Eye (tissue), 1 donor: ENCODE results near the gene SLC25A33.

Experiments
- DNase-seq: peaks from one replicate; pipeline ENCODE4 v3.0.0-alpha.2; 2015

SLC25A33 gene

DNA sequence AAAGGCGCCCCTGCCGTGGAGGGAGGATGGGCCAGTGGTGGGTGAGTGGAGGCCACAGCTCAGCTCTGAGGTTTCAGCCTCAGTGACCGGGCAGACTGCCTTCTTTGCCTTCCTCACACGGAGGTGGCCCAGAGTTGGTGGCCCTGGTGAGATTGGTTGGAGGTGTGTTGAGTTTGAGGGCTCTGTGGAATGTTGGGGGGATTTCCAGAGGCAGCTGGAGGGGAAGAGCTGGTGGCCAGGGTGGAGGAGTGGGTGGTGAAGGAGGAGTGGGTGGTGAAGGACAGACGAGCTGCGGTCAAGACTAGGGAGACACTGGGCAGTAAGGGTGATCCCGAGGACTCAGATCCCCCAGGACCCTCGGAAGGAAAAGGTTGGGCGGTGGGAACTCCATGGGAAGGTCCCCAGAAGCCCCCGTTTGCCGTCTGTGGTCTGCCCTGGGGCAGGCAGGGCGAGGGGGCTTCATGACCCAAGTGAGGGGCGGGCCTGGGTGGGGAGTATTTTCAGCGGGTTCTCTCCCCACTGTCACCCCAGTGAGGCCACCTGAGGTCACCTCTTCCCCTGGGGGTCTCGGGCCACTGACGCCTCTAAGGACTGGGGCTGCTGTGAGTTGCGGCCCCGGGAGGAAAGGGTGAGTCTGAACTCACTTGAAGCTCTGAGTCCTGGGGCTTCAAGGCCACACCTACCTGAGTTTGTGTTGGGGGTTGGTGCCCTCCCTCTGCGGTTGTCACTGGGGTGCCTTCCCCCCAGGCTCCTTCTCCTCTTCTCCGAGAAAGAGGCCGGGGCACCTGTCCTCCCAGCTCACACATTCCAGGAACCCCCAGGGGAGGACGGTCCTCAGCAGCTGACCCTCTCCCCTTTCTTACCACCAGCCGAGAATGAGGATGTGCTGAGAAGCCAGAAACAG lies 89.5 kb downstream of the SLC25A33 start:
- no peak for DNase-seq

DNA sequence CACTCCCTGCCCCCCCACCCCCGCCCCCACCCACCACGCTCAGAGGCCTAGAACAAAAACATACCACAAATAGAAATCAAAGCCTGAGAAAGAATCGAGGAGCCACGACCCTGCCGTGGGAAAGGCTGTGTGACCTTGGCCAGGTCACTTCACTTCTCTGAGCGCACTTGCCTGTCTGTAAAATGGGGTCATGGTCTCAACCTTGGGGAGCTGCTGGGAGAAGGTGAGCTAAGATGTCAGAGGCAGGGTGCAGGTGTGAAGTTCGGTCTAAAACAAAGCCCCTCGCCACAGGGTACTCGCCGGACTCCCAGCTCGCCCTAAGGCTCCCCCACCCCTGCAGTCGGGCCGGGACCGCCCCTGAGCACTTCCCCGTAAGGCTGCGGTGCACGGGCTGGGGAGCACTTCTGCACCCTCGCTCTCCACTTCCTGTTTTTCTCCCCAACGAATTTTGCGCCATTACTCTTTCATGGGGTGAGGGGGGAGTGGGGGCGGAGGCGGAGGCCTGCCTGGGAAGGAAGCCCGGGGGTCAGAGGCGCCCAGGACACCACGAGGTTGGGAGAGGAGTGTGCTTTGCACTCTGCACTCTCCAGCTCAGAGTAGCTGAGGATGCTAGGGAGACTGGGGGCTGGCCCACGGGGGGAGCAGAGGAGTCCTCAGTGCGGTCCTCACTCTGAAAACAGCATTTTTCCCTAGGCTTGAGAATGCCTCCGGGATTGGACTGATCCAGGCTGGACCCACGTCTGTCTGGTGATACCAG lies 90.4 kb downstream of the SLC25A33 start:
- no peak for DNase-seq

DNA sequence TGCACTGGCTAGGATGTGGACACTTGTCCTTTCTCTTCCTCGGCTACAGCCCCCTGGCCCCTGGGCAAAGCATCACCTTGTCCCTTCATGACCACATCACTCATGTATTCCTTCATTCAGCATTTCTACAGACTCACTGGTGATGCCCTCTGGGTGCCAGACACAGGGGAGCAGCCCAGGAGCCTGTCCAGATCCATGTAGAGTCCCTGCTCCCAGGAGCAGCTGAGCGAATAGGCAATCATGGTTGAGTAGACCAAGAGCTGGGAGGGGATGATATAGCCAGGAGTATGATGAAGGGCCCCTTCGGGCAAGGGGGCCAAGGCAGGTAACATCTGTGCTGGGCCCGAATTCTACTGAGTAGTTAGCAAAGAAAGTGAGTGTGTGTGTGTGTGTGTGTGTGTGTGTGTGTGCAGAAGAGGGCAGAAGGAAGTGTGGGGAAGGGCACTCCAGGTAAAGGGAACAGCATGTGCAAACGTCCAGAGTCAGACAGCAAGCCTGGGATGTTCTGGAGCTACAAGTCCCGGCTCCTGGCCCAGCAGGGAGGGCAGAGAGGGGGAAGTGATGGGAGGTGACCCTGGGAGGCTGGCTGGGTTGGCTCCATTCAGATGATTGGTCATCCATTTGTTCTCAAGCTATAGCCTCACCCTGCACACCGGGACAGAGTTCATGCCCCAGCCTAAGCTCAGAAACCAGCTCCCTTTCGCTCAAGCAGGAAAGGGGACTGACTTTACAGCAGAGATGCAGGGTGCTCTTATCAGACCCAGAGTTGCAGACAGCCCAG lies 91.3 kb downstream of the SLC25A33 start:
- no peak for DNase-seq

DNA sequence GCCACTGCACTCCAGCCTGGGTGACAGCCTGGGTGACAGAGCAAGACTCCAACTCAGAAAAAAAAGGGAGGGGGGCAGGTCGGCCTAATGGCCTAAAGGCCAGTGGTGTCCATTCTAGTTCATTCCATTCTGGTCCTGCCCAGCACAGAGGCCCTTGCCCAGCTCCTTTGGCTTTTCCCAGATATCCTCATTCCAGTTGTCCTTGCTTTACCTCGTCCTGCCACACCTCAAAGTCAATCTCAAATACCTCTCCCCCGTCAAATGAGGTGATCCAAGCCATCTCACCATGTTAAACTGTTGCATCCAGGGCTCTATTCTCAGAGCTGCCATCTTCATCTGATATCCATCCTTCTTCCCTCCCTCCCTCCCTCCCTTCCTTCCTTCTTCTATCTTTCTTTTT lies 92.3 kb downstream of the SLC25A33 start:
- no peak for DNase-seq

DNA sequence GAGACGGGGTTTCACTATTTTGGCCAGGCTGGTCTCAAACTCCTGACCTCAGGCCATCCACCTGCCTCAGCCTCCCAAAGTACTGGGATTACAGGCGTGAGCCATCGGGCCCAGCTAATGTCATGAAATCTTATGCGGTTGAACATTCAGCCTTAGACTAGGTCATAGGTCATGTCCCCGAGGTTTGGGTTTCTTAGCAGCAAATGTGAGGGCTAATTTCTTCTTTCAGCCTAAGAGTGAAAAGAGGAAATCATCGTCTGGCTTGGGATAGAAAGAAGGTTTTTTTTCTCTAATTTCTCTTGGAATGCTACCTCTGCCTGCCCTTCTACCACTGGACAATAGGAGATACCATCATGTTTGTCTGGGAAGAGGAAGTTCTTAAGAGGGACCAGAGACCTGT lies 94.2 kb downstream of the SLC25A33 start:
- no peak for DNase-seq

DNA sequence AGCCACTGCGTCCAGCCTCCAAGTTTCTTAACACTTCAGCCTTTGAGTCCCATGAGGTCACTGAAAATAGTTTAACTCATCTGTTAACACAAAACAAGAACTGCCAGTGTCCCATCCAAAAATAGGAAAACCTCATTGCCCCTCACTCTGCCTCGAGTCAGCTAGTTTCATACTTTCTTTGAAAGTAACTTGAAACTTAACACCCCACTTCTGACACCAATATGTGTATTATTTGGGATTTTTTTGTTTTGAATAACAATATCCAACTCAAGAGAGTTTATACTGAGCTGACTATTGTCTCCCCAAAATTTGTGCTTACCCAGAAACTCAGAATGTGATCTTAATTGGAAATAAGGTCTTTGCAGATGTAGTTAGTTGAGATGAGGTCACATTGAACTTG lies 95.3 kb downstream of the SLC25A33 start:
- no peak for DNase-seq
